ENCODE data around the gene RRP1. TPM values are rescaled to one million over a fixed set of nuclear protein-coding genes. Genes with fewer than 3 reads are reported as not detected.
A peak's percentile ranks its signal among the peaks of the same experiment; 100 is the strongest.

Gene RRP1
- total RNA-seq, 4 donors from 2014 or later: 11.0 to 20.1 (median 18.7) TPM

GRCh38 chr21:43810505-43811261 is 21.3 kb downstream of the RRP1 start:
- no peak overlapping the region for H3K4me3 ChIP-seq (replicated peaks in 1 of 3)
- intact Hi-C loops (cut with DNase I): loop anchor here (2.0 kb wide), 1 partner anchor 166 kb away; no protein-coding TSS in a partner anchor
- TF ChIP-seq POLR2A (IDR thresholded peaks at IDR 0.05): no peak
- TF ChIP-seq, protein P1, sequence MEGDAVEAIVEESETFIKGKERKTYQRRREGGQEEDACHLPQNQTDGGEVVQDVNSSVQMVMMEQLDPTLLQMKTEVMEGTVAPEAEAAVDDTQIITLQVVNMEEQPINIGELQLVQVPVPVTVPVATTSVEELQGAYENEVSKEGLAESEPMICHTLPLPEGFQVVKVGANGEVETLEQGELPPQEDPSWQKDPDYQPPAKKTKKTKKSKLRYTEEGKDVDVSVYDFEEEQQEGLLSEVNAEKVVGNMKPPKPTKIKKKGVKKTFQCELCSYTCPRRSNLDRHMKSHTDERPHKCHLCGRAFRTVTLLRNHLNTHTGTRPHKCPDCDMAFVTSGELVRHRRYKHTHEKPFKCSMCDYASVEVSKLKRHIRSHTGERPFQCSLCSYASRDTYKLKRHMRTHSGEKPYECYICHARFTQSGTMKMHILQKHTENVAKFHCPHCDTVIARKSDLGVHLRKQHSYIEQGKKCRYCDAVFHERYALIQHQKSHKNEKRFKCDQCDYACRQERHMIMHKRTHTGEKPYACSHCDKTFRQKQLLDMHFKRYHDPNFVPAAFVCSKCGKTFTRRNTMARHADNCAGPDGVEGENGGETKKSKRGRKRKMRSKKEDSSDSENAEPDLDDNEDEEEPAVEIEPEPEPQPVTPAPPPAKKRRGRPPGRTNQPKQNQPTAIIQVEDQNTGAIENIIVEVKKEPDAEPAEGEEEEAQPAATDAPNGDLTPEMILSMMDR (IDR thresholded peaks at IDR 0.05): peak; percentile 87 to 98 (median 96)
- peak; percentile 84 to 88 for DNase-seq
- 17 to 23% methylated on average over 21 to 23 of the region's 23 CpGs for WGBS, 2 donors
- H3K36me3 ChIP-seq: no peaks in the 10 kb centered on the region
- no peak overlapping the region for H3K27ac ChIP-seq
- H3K27me3 ChIP-seq: no peaks in the 10 kb centered on the region
- peaks cover 15 to 29% of the 10 kb centered on the region in 2 donors for H3K4me1 ChIP-seq
- H3K9me3 ChIP-seq: no peaks in the 10 kb centered on the region

- no peak overlapping the region for H3K27ac ChIP-seq
- peaks cover 8 to 22% of the 10 kb centered on the region in 2 donors for H3K4me1 ChIP-seq
- no peak for DNase-seq
- no peak overlapping the region for H3K4me3 ChIP-seq (replicated peaks in 1 of 3)
- intact Hi-C loops (cut with DNase I): loop anchor here (2.0 kb wide), 1 partner anchor 165 kb away; no protein-coding TSS in a partner anchor
- H3K36me3 ChIP-seq: no peaks in the 10 kb centered on the region
- no peaks in the 10 kb centered on the region for H3K9me3 ChIP-seq
- WGBS, 2 donors: 69 to 84% methylated on average over 20 to 24 of the region's 24 CpGs
- TF ChIP-seq, protein P1 (IDR thresholded peaks at IDR 0.05): no peak
- TF ChIP-seq POLR2A (IDR thresholded peaks at IDR 0.05): no peak
- no peaks in the 10 kb centered on the region for H3K27me3 ChIP-seq
These were observed 22.1 kb downstream of the RRP1 start for GRCh38 chr21:43811262-43812105.

DNA sequence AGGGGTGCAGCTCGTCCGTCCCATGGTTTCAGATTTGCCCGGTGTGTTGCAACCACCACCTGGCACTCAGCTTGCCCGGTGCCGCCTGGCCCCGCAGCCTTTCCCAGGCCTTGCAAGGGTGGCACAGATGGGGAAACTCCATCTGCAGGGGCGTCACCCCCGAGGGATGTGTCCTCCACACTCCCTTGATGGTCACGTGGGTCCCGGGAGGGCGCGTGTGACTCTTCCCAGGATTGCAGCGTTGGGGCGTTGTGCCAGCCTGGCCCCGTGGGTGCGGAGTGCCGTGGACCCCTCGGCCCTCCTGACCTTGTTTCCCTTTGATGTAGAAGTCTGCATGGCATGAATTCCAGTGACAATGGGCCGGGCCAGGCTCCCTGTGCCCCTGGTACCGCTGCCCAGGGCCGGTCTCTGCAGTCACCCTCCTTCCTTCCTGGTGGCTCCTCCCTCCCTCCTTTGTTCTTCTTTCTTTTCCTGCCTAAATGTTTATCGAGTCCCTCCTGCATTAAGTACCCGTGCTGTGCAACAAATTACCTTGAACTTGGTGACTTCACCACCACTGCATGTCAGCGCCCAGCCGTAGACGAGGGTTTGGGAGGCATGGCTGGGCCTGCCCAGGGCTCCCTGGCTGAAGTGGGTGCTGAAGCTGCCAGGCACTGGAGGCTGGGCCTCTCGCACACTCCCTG is 22.9 kb downstream of the RRP1 start:
- intact Hi-C loops (cut with DNase I): no loop called here
- no peak overlapping the region for H3K4me3 ChIP-seq (replicated peaks in 1 of 3)

GRCh38 chr21:43812957-43813655 is 23.7 kb downstream of the RRP1 start:
- Histone ChIP-seq H3K4me3 (replicated peaks in 1 of 3) (no peak overlapping the region), H3K27me3 (no peaks in the 10 kb centered on the region), H3K36me3 (no peaks in the 10 kb centered on the region), H3K4me1 (peaks cover 4 to 17% of the 10 kb centered on the region in 2 donors), H3K27ac (no peak overlapping the region), H3K9me3 (no peaks in the 10 kb centered on the region)
- 92 to 94% methylated on average over 14 to 17 of the region's 19 CpGs for WGBS, 2 donors
- TF ChIP-seq POLR2A (IDR thresholded peaks at IDR 0.05): no peak
- TF ChIP-seq, protein P1 (IDR thresholded peaks at IDR 0.05): no peak
- DNase-seq: no peak
- intact Hi-C loops (cut with DNase I): no loop called here

More for the DNA sequence above, 22.9 kb downstream of the RRP1 start:
- 60 to 63% methylated on average over 21 to 22 of the region's 27 CpGs for WGBS, 2 donors
- TF ChIP-seq, protein P1 (IDR thresholded peaks at IDR 0.05): no peak
- TF ChIP-seq POLR2A (IDR thresholded peaks at IDR 0.05): no peak
- H3K4me1 ChIP-seq: peaks cover 4 to 17% of the 10 kb centered on the region in 2 donors
- H3K27ac ChIP-seq: no peak overlapping the region
- H3K27me3 ChIP-seq: no peaks in the 10 kb centered on the region
- H3K36me3 ChIP-seq: no peaks in the 10 kb centered on the region
- peak; percentile 35 to 49 for DNase-seq
- no peaks in the 10 kb centered on the region for H3K9me3 ChIP-seq
